MCF 10A (cell line): ENCODE results near the gene MIA2. TPM values are rescaled to one million over a fixed set of nuclear protein-coding genes. Genes with fewer than 3 reads are reported as not detected.

Source experiments
- BruUV-seq: library from RNA; stranded (reverse); fragments of 400-500 nt; replicated peaks from 2 replicates; lab custom pipeline; 2021; lab: Mats Ljungman, UMichigan
- CTCF ChIA-PET: fragments of 300-600 bp; sonication (Branson Sonifier 250); formaldehyde crosslinking; extraction: SDS; loops from one replicate; lab custom pipeline; 2021; ENCODE audit warnings: antibody characterized with exemption, inconsistent platforms; lab: Yijun Ruan, JAX
- POLR2A ChIA-PET: fragments of 300-600, 350-650 bp; sonication (Branson Sonifier 250); formaldehyde crosslinking; extraction: SDS; loops from one replicate; lab custom pipeline; 2020; ENCODE audit warnings: antibody characterized with exemption, inconsistent platforms; lab: Yijun Ruan, JAX
- DNase-seq: peaks from one replicate; pipeline ENCODE4 v3.0.0-alpha.2; 2018; ENCODE audit not compliant: unreplicated experiment
- H3K27ac Mint-ChIP-seq: one replicate; pipeline ENCODE4 v1.8.0; 2022; ENCODE audit warnings: mild to moderate bottlenecking, low read depth, mixed read lengths; ENCODE audit not compliant: unreplicated experiment
- H3K27me3 Mint-ChIP-seq: one replicate; pipeline ENCODE4 v1.8.0; 2022; ENCODE audit warnings: mixed read lengths; ENCODE audit not compliant: insufficient read depth, unreplicated experiment
- H3K36me3 Mint-ChIP-seq: one replicate; pipeline ENCODE4 v1.8.0; 2022; ENCODE audit warnings: mild to moderate bottlenecking, moderate library complexity, mixed read lengths; ENCODE audit not compliant: insufficient read depth, unreplicated experiment
- H3K4me1 Mint-ChIP-seq: one replicate; pipeline ENCODE4 v1.8.0; 2022; ENCODE audit warnings: mixed read lengths; ENCODE audit not compliant: insufficient read depth, unreplicated experiment
- H3K4me3 Mint-ChIP-seq: one replicate; pipeline ENCODE4 v1.8.0; 2022; ENCODE audit warnings: mild to moderate bottlenecking, moderate library complexity, mixed read lengths; ENCODE audit not compliant: unreplicated experiment
- H3K9me3 Mint-ChIP-seq: one replicate; pipeline ENCODE4 v1.8.0; 2022; ENCODE audit warnings: mixed read lengths; ENCODE audit not compliant: unreplicated experiment
- CTCF ChIP-seq: fragments of 200-600 bp; IDR thresholded peaks from one replicate; pipeline ENCODE4 v1.8.0; 2022; ENCODE audit warnings: antibody characterized with exemption, mild to moderate bottlenecking; ENCODE audit not compliant: unreplicated experiment
- intact Hi-C: fragments of 100-400 bp; cut with micrococcal nuclease; formaldehyde crosslinking; loops from 2 replicates; pipeline ENCODE4 v1.14.1; 2022
- total RNA-seq: library from RNA; stranded (reverse); gene quantifications from 2 replicates; pipeline ENCODE4 v1.2.3, GENCODE V29; 2022

MIA2 gene
- total RNA-seq, 1 experiment from 2014 or later: 63.2 TPM

GRCh38 chr14:39307815-39308214, 74.1 kb downstream of the MIA2 start:
- no peak for DNase-seq
- no peaks in the 10 kb centered on the region for H3K27me3 Mint-ChIP-seq
- TF ChIP-seq CTCF: no peak
- H3K27ac Mint-ChIP-seq: no peak overlapping the region
- peaks cover 57% of the 10 kb centered on the region for H3K36me3 Mint-ChIP-seq
- intact Hi-C loops: no loop called here
- no peaks in the 10 kb centered on the region for H3K9me3 Mint-ChIP-seq
- no TSS peak for BruUV-seq
- POLR2A ChIA-PET: interaction anchor here (1.6 to 1.7 kb wide), 2 partner anchors 9 to 15 kb away, joined by 3 to 4 read pairs; no protein-coding TSS in a partner anchor
- no peaks in the 10 kb centered on the region for H3K4me1 Mint-ChIP-seq
- no peak overlapping the region for H3K4me3 Mint-ChIP-seq
- CTCF ChIA-PET: no interaction called here

GRCh38 chr14:39310051-39310450, 76.3 kb downstream of the MIA2 start:
- BruUV-seq: no TSS peak
- intact Hi-C loops: no loop called here

GRCh38 chr14:39315859-39316444, 82.2 kb downstream of the MIA2 start:
- Mint-ChIP-seq H3K4me3 (no peak overlapping the region), H3K36me3 (peaks cover 58% of the 10 kb centered on the region), H3K27ac (no peak overlapping the region), H3K4me1 (no peaks in the 10 kb centered on the region), H3K27me3 (no peaks in the 10 kb centered on the region), H3K9me3 (no peaks in the 10 kb centered on the region)
- no peak for DNase-seq
- BruUV-seq: no TSS peak
- ChIA-PET POLR2A (no interaction called here), CTCF (interaction anchor here (0.5 kb wide), 1 partner anchor 28 kb away, joined by 3 read pairs; no protein-coding TSS in a partner anchor)
- intact Hi-C loops: no loop called here
- no peak for TF ChIP-seq CTCF

More at GRCh38 chr14:39310051-39310450, 76.3 kb downstream of the MIA2 start:
- TF ChIP-seq CTCF: no peak
- Mint-ChIP-seq H3K27ac (no peak overlapping the region), H3K9me3 (no peaks in the 10 kb centered on the region), H3K4me3 (no peak overlapping the region), H3K36me3 (peaks cover 46% of the 10 kb centered on the region), H3K27me3 (no peaks in the 10 kb centered on the region), H3K4me1 (no peaks in the 10 kb centered on the region)
- POLR2A ChIA-PET: interaction anchor here (1.0 kb wide), 1 partner anchor 17 kb away, joined by 4 read pairs; no protein-coding TSS in a partner anchor
- CTCF ChIA-PET: interaction anchor here (0.6 kb wide), 1 partner anchor 77 kb away, joined by 3 read pairs; no protein-coding TSS in a partner anchor
- no peak for DNase-seq

- H3K4me1 Mint-ChIP-seq: no peaks in the 10 kb centered on the region
- no peak for DNase-seq
- TF ChIP-seq CTCF: no peak
- peak overlapping the region; percentile 52 for H3K27ac Mint-ChIP-seq
- no peaks in the 10 kb centered on the region for H3K27me3 Mint-ChIP-seq
- intact Hi-C loops: no loop called here
- ChIA-PET POLR2A (interaction anchor here (1.2 kb wide), 1 partner anchor 10 kb away, joined by 4 read pairs; no protein-coding TSS in a partner anchor), CTCF (no interaction called here)
- H3K36me3 Mint-ChIP-seq: peaks cover 64% of the 10 kb centered on the region
- no peaks in the 10 kb centered on the region for H3K9me3 Mint-ChIP-seq
- H3K4me3 Mint-ChIP-seq: no peak overlapping the region
- BruUV-seq: no TSS peak
Observed at GRCh38 chr14:39316830-39317553, 83.3 kb downstream of the MIA2 start.
